HG03575 (cell line): Measurements from ENCODE around the gene KMT2A.

Experiments
- ATAC-seq: cut with Tn5 transposase; IDR thresholded peaks from one replicate; pipeline ENCODE4 v1.9.1; 2021; ENCODE audit not compliant: unreplicated experiment, insufficient number of reproducible peaks, low FRiP score; ENCODE audit errors: extremely low read depth

Gene KMT2A

DNA sequence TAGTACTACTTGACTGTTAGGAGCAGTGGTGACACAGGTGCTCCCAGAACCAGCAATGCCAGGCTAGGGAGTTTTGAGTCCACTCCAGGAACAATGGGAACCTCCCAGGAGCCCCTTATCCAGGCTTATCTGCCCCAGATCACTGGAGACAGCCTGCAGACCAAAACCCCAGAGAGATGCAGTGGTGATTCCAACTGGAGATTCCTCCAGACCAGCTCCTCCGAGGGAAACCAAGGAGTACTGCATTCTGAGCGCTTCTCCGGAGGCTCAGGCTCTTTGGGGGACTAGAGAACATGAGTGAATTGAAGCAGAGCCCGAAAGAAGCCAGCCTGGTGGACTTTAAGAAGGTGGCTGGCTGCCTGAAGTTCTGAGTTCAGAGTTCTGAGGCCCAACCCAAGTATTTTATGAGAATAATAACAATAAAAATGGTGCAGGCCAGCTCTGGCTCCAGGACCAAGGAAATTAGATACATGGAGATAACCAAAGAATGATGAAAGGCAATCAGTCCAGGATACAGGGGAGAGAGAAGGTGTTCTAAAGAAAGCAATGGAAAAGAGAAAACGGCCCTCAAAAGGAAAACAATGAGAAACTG lies 93.4 kb downstream of the KMT2A start:
- ATAC-seq, result no peak

DNA sequence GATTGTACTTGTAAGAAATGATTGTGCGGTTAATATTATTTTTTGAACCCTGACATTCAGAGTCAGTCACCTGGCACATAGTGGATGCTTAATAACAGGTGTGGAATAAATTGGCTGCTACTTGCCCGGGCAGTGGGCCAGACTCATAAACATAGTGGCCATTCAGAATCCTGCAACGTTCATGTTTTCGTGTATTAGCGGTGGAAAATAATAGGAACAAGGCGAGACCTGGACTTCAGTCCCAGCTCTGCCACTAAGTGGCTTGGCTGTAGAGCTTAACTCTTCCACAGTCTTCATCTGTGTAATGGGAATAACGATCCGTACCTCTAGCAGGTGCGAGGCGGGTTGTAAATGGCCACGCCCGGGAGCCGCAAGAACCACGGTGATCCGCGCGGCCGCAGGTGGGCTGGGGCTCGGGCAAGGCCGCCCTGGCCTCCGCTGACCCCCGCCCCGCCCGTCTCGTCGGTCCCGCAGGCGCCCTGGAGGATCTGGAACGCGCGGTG lies 93.9 kb downstream of the KMT2A start:
- ATAC-seq, result no peak

DNA sequence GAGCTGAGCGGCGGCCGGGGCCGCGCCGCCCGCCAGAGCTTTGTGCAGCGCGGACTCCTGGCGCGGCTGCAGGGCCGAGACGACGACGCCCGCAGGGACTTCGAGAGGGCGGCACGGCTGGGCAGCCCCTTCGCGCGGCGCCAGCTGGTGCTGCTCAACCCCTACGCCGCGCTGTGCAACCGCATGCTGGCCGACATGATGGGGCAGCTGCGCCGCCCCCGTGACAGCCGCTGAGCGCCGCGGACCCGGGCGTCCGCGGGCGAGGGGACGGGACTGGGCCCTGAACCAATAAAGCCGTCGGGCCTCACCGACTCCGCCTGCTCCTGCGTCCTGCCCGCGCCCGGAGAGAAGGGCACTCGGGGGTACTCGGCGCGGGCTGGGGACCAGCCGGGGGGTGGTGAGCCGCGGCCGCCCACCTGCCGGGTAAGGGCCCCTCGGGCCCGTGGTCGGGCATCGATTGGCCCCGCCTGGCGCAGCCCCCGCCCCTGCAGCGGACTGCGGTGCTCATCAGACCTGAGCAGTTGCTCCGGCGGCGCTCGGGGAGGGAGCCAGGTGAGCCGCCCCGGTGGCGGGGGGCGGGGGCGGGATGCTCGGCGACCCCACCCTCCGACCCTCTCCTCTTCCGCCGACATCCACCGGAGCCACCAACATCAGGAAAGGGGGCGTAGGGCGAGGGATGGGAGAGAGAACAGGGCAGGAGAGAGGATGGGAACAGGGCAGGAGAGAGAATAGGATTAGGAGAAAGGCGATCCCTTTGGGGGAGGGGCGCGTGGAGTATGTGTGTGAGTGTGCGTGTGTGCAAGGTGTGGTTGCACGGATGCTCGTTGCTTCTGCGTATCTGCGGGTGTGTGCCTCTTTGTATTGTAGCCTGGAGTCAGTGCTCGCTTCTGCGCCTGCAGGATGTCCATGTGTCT lies 94.6 kb downstream of the KMT2A start, which contains the start of gene TMEM25:
TSS of gene TMEM25 (plus strand) at position 510 of the 914 bp plus-strand sequence. CDS start 610 bp downstream, outside the sequence.
- no peak for ATAC-seq

- ATAC-seq, result no peak
Observed at GRCh38 chr11:118531597-118532084, 95.3 kb downstream of the KMT2A start.

DNA sequence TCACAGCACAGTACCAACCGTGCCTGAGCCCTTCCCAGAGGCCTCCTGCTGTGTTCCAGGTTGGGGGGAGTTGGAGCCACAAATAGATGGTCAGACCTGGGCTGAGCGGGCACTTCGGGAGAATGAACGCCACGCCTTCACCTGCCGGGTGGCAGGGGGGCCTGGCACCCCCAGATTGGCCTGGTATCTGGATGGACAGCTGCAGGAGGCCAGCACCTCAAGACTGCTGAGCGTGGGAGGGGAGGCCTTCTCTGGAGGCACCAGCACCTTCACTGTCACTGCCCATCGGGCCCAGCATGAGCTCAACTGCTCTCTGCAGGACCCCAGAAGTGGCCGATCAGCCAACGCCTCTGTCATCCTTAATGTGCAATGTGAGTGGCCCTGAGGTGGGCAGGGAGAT lies 95.8 kb downstream of the KMT2A start:
- ATAC-seq, result no peak

DNA sequence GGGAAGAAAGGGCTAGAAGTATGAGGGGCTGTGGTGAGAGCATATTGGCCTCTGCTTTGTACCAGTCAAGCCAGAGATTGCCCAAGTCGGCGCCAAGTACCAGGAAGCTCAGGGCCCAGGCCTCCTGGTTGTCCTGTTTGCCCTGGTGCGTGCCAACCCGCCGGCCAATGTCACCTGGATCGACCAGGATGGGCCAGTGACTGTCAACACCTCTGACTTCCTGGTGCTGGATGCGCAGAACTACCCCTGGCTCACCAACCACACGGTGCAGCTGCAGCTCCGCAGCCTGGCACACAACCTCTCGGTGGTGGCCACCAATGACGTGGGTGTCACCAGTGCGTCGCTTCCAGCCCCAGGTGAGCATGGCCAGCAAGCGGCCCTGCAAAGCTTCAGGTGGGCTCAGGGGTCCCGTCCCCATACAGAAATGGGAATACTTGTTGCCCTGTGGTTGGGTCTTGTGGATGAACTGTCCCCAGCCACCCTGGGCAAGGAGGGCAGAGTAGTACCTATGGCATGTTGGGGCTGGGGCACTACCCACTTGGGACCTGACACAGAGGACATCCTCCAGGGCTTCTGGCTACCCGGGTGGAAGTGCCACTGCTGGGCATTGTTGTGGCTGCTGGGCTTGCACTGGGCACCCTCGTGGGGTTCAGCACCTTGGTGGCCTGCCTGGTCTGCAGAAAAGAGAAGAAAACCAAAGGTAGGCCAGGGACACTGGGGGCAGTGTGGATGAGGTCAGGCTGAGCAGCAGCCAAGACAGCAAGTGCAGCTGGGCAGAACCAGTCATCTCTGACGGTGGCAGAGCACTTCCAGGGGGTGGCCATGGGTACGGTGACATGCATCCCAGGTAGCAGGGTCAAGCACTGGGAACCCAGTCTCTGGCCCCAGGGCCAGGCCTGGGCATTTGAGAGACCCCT lies 96.8 kb downstream of the KMT2A start:
- ATAC-seq, result no peak

GRCh38 chr11:118533769-118534729 lies 97.8 kb downstream of the KMT2A start:
- ATAC-seq, result no peak

- ATAC-seq, result no peak
Observed at GRCh38 chr11:118535261-118535660, 99.0 kb downstream of the KMT2A start.

GRCh38 chr11:118536726-118537125 lies 100.4 kb downstream of the KMT2A start:
- ATAC-seq, result no peak

DNA sequence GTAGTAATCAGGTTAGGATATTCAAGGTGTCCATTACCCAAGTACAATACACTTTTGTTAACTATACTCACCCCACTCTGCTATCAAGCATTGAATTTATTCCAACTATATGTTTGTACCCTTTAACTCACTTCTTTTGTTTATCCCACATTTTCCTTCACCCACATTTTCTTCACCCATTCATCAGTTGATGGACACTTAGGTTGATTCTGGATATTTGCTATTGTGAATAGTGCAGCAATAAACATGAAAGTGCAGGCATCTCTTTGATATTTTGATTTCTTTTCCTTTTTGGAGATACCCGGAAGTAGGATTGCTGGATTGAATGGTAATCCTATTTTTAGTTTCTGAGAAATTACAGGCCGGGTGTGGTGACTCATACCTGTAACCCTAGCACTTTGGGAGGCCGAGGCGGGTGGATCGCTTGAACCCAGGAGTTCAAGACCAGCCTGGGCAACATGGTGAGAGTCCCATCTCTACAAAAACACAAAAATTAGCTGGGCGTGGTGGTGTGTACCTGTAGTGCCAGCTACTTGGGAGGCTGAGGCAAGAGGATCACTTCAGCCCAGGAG lies 101.2 kb downstream of the KMT2A start:
- no peak for ATAC-seq

GRCh38 chr11:118544010-118544646 lies 107.8 kb downstream of the KMT2A start:
- no peak for ATAC-seq

- no peak for ATAC-seq
Observed at GRCh38 chr11:118544647-118545010, 108.3 kb downstream of the KMT2A start.

DNA sequence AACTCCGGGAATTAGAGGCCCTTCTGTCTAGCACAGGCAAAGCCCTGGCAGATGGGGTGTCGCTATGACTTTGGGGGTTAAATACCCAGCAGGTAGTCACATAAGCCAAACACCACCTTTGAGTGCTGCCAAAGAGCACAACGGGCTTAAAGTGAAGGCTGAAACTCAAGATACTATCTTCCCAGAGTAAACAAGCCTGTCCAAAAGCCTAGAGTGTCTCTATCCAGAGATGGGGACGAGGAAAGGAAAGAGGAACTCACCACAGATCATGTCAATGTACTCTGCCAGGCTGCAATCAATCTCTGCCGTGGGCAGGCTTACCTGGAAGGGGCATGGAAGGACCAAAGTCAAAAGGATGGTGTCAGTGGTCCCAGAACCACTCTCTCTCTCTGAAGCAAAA lies 109.2 kb downstream of the KMT2A start:
- ATAC-seq, result no peak

DNA sequence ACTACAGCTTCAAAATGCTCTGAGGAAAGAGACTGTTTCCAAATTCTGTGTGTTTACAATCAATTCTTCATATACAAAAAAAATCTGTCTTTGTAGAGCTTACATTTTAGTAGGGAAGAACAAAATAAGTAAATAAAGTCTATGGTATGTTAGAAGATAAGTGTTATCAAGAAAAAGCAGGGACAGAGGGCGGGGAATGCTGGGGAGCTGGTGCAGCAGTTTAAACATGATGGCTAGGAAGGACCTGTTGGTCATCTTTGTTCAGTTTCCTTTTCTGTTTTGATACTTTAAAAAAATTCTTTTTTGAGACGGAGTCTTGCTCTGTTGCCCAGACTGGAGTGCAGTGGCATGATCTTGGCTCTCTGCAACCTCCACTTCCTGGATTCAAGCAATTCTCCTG lies 110.8 kb downstream of the KMT2A start:
- ATAC-seq, result no peak

DNA sequence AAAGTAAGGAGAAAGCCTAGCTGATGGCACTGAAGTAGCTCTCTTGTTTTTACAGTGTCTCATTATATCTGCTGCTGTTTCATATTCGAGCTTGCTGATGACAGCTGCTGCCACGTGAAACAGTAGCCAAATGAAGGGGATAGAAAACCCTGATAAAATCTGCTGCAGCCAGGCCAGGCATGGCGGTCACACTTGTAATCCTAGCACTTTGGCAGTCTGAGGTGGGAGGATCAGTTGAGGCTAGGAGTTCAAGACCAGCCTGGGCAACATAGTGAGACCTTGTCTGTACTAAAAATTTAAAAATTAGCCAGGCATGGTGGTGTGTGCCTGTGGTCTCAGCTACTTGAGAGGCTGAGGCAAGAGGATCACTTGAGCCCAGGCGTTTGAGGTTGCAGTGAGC lies 116.0 kb downstream of the KMT2A start:
- ATAC-seq, result no peak

DNA sequence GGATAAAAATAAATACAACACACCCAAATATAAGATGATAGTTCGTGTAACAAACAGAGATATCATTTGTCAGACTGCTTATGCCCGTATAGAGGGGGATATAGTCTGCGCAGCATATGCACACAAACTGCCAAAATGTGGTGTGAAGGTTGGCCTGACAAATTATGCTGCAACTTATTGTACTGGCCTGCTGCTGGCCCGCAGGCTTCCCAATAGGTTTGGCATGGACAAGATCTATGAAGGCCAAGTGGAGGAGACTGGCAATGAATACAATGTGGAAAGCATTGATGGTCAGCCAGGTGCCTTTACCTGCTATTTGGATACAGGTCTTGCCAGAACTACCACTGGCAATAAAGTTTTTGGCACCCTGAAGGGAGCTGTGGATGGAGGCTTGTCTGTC lies 124.5 kb downstream of the KMT2A start:
- ATAC-seq, result no peak

GRCh38 chr11:118565051-118565450 lies 128.8 kb downstream of the KMT2A start:
- ATAC-seq, result no peak
